Omental fat pad (tissue), 4 donors: ENCODE results near the gene ELK3. TPM values are rescaled to one million over a fixed set of nuclear protein-coding genes. Genes with fewer than 3 reads are reported as not detected.

Source experiments
- ATAC-seq: fragments of 150-250 bp; one replicate; pipeline ENCODE4 v1.9.1; 2016; ENCODE audit warnings: mild to moderate bottlenecking, moderate library complexity; ENCODE audit not compliant: low FRiP score
- DNase-seq: peaks from one replicate; pipeline ENCODE4 v3.0.0-alpha.2; 2019; ENCODE audit warnings: low spot score
- CTCF ChIP-seq, 3 donors: fragments of 450-650 bp; IDR thresholded peaks; one replicate each; pipeline ENCODE4 v1.5.1; 2016 to 2017; ENCODE audit warnings: antibody characterized with exemption in 3 of 3, mild to moderate bottlenecking in 3 of 3, moderate library complexity in 2 of 3
- total RNA-seq, 4 donors: library from RNA; depleted of rRNA; stranded (reverse); fragments of >200 nt; gene quantifications; one replicate each; pipeline ENCODE4 v1.1.0, GENCODE V29; 2016

The ELK3 gene
- total RNA-seq, 4 donors from 2014 or later: 22.4 to 69.7 (median 37.9) TPM

- TF ChIP-seq CTCF (IDR thresholded peaks at IDR 0.05): no peak
- DNase-seq (no peak), ATAC-seq (no peak)
These were observed 32.2 kb downstream of the ELK3 start for GRCh38 chr12:96226401-96226800.

- TF ChIP-seq CTCF (IDR thresholded peaks at IDR 0.05): no peak
- DNase-seq: no peak
- no peak for ATAC-seq
These were observed 32.7 kb downstream of the ELK3 start for GRCh38 chr12:96226801-96227348.

GRCh38 chr12:96227365-96228106 is 33.4 kb downstream of the ELK3 start:
- DNase-seq (no peak), ATAC-seq (no peak)
- no peak for TF ChIP-seq CTCF (IDR thresholded peaks at IDR 0.05)

GRCh38 chr12:96228566-96229248 is 34.5 kb downstream of the ELK3 start:
- ATAC-seq (no peak), DNase-seq (no peak)
- TF ChIP-seq CTCF (IDR thresholded peaks at IDR 0.05): no peak

GRCh38 chr12:96230646-96231045 is 36.5 kb downstream of the ELK3 start:
- no peak for TF ChIP-seq CTCF (IDR thresholded peaks at IDR 0.05)
- ATAC-seq: no peak
- no peak for DNase-seq

- no peak for TF ChIP-seq CTCF (IDR thresholded peaks at IDR 0.05)
- DNase-seq (no peak), ATAC-seq (peak; percentile 46)
These were observed 39.0 kb downstream of the ELK3 start for GRCh38 chr12:96233168-96233567.
